ENCODE results near the gene DNAJC6.

The DNAJC6 gene

DNA sequence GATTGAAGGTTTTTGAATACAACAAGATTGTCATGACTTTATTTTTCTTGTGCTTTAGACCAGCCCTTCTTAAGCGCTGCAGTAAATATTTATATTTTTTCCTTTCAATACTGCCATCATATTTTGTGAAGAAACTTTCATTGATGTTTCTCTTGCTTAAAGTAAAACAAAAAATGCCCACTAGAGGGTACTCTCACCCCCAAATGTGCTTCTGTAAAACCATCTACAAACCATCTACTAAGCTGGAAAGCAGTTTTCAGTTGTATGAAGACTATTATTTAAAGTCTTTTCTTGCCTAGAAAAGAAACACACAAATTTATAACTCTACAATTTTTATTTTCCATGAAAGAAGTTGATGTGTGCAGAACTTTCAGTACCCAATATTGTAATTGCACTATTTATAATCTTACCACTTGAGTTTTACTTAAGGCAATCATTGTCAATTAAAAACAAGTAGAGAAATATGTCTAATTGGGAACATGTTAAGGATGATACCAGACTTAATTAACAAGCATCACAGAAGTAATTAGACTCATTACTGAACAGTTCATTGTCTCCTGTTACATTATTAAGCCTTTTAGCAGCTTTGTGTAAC lies 121.9 kb downstream of the DNAJC6 start:
- H3K27me3 ChIP-seq (ENCODE audit: control insufficient read depth in 1 of 2, insufficient read depth in 2 of 2, low read length in 2 of 2): no peaks in the 10 kb centered on the region
- H3K9ac ChIP-seq (ENCODE audit: low read length in 2 of 2): no peak overlapping the region
- no peaks in the 10 kb centered on the region for H3K4me1 ChIP-seq (ENCODE audit: control insufficient read depth, insufficient read depth, low read length)
- H3K36me3 ChIP-seq (ENCODE audit: control insufficient read depth in 2 of 2, insufficient read depth in 2 of 2, low read length in 2 of 2): peaks cover 21 to 24% of the 10 kb centered on the region in 2 donors
- no peak overlapping the region for H3K27ac ChIP-seq (ENCODE audit: low read length)
- H3K9me3 ChIP-seq (ENCODE audit: control insufficient read depth in 2 of 2, low read length in 2 of 2): no peaks in the 10 kb centered on the region
- no peak overlapping the region for H3K4me3 ChIP-seq (ENCODE audit: low read length in 2 of 2)

DNA sequence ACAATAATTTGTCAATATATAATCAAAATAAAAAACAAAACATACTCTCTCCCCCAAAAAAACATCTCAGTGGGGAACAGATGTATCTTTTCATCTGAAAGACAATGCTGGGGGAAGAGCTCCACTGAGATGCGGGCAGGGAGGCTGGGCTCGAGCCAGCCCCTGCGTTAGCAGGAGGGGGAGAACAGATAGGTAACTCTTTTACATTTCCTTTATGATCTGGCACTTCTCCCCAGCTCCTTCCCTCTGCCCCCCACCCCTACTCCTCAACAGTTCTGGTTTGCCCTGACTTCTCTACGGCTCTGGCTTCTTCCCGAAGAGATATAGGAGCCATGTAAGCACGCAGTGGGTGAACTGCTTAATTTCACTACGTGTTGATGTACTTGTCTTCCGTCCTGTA lies 123.6 kb downstream of the DNAJC6 start:
- Histone ChIP-seq H3K27me3 (ENCODE audit: control insufficient read depth in 1 of 2, insufficient read depth in 2 of 2, low read length in 2 of 2) (no peaks in the 10 kb centered on the region), H3K27ac (ENCODE audit: low read length) (no peak overlapping the region), H3K4me1 (ENCODE audit: control insufficient read depth, insufficient read depth, low read length) (no peaks in the 10 kb centered on the region), H3K36me3 (ENCODE audit: control insufficient read depth in 2 of 2, insufficient read depth in 2 of 2, low read length in 2 of 2) (peaks cover 14 to 17% of the 10 kb centered on the region in 2 donors), H3K4me3 (ENCODE audit: low read length in 2 of 2) (no peak overlapping the region), H3K9me3 (ENCODE audit: control insufficient read depth in 2 of 2, low read length in 2 of 2) (no peaks in the 10 kb centered on the region), H3K9ac (ENCODE audit: low read length in 2 of 2) (no peak overlapping the region)

DNA sequence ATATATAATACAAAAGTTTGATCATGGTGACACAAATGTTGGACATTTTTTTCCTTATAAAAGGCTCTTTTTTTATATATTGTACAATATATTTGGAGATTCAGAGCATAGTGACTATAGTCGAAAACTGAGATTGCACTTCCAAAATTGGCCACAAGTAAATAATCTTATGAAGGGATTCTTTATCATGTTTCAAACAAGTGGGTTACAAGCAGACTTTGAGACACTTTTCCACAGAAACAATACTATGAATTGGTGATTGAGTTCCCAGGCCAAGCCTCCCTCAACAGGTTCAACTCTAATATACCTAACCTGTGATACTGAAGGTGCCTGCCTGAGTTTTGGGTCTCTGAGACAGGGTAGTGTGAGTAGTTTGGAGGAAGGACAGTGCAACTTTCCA lies 124.9 kb downstream of the DNAJC6 start:
- Histone ChIP-seq H3K36me3 (ENCODE audit: control insufficient read depth in 2 of 2, insufficient read depth in 2 of 2, low read length in 2 of 2) (peaks cover 11 to 12% of the 10 kb centered on the region in 2 donors), H3K4me3 (ENCODE audit: low read length in 2 of 2) (no peak overlapping the region), H3K4me1 (ENCODE audit: control insufficient read depth, insufficient read depth, low read length) (no peaks in the 10 kb centered on the region), H3K27ac (ENCODE audit: low read length) (no peak overlapping the region), H3K9ac (ENCODE audit: low read length in 2 of 2) (no peak overlapping the region), H3K9me3 (ENCODE audit: control insufficient read depth in 2 of 2, low read length in 2 of 2) (no peaks in the 10 kb centered on the region), H3K27me3 (ENCODE audit: control insufficient read depth in 1 of 2, insufficient read depth in 2 of 2, low read length in 2 of 2) (no peaks in the 10 kb centered on the region)

DNA sequence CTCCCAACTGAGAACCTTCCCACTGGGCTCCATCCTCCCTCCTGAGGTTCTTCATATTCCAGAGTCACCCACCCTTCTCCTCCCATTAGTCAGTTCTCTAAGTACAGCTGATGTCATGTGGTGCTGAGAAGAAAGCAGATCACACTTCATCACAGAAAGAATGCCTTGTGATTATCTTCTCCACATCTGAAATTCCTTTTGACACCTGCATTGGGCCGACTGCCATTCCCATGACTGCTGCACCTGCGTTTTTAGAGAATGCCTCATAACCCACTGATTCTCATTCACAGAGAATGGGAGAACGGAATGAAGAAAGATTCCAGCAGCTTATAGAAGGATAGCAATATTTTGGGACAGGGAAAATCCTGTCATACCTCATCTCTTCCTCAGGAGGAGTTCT lies 125.4 kb downstream of the DNAJC6 start:
- peaks cover 9 to 12% of the 10 kb centered on the region in 2 donors for H3K36me3 ChIP-seq (ENCODE audit: control insufficient read depth in 2 of 2, insufficient read depth in 2 of 2, low read length in 2 of 2)
- H3K27ac ChIP-seq (ENCODE audit: low read length): no peak overlapping the region
- no peak overlapping the region for H3K9ac ChIP-seq (ENCODE audit: low read length in 2 of 2)
- no peak overlapping the region for H3K4me3 ChIP-seq (ENCODE audit: low read length in 2 of 2)
- no peaks in the 10 kb centered on the region for H3K9me3 ChIP-seq (ENCODE audit: control insufficient read depth in 2 of 2, low read length in 2 of 2)
- H3K27me3 ChIP-seq (ENCODE audit: control insufficient read depth in 1 of 2, insufficient read depth in 2 of 2, low read length in 2 of 2): no peaks in the 10 kb centered on the region
- no peaks in the 10 kb centered on the region for H3K4me1 ChIP-seq (ENCODE audit: control insufficient read depth, insufficient read depth, low read length)

DNA sequence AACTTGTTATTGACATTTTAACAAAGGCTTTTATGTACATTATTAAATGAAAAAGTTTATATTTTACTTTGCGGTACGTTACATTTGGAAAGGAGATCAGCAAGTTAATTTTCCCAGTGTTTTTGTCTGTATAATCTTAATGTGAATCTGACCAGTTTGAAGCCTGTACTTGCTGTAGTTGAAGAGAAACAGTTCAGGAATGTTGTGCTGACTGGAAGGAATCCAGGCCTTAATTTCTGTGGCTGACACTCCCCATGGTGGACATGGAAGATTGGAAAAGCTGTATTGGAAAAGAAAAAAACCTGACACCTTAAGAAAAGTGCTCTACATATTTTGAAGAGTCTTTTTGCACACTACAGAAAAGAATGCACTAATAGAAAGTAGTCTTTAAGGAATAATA lies 126.6 kb downstream of the DNAJC6 start:
- Histone ChIP-seq H3K27ac (ENCODE audit: low read length) (no peak overlapping the region), H3K27me3 (ENCODE audit: control insufficient read depth in 1 of 2, insufficient read depth in 2 of 2, low read length in 2 of 2) (no peaks in the 10 kb centered on the region), H3K9ac (ENCODE audit: low read length in 2 of 2) (no peak overlapping the region)

DNA sequence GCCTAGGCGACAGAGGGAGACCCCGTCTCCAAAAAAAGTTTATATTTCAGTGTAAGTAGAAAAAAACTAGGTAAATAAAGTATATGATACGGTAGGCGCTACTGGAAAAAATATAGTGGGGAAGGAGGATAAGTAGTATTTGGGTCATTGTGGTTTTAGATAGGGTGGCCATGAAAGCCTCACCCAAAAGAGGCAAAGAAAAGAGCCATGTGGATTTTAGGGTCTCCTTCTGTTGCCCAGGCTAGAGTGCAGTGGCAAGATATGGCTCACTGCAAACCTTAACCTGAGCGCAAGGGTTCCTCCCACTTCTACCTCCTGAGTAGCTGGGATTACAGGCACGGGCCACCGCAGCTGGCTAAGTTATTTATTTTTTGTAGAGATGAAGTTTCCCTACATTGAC lies 128.3 kb downstream of the DNAJC6 start:
- Histone ChIP-seq H3K27me3 (ENCODE audit: control insufficient read depth in 1 of 2, insufficient read depth in 2 of 2, low read length in 2 of 2) (no peaks in the 10 kb centered on the region), H3K9me3 (ENCODE audit: control insufficient read depth in 2 of 2, low read length in 2 of 2) (no peaks in the 10 kb centered on the region), H3K4me3 (ENCODE audit: low read length in 2 of 2) (no peak overlapping the region), H3K36me3 (ENCODE audit: control insufficient read depth in 2 of 2, insufficient read depth in 2 of 2, low read length in 2 of 2) (peaks cover 5 to 6% of the 10 kb centered on the region in 2 donors), H3K27ac (ENCODE audit: low read length) (no peak overlapping the region), H3K9ac (ENCODE audit: low read length in 2 of 2) (no peak overlapping the region), H3K4me1 (ENCODE audit: control insufficient read depth, insufficient read depth, low read length) (no peaks in the 10 kb centered on the region)

More for the DNA sequence above, 126.6 kb downstream of the DNAJC6 start:
- peaks cover 5 to 10% of the 10 kb centered on the region in 2 donors for H3K36me3 ChIP-seq (ENCODE audit: control insufficient read depth in 2 of 2, insufficient read depth in 2 of 2, low read length in 2 of 2)
- H3K9me3 ChIP-seq (ENCODE audit: control insufficient read depth in 2 of 2, low read length in 2 of 2): no peaks in the 10 kb centered on the region
- no peaks in the 10 kb centered on the region for H3K4me1 ChIP-seq (ENCODE audit: control insufficient read depth, insufficient read depth, low read length)
- no peak overlapping the region for H3K4me3 ChIP-seq (ENCODE audit: low read length in 2 of 2)

DNA sequence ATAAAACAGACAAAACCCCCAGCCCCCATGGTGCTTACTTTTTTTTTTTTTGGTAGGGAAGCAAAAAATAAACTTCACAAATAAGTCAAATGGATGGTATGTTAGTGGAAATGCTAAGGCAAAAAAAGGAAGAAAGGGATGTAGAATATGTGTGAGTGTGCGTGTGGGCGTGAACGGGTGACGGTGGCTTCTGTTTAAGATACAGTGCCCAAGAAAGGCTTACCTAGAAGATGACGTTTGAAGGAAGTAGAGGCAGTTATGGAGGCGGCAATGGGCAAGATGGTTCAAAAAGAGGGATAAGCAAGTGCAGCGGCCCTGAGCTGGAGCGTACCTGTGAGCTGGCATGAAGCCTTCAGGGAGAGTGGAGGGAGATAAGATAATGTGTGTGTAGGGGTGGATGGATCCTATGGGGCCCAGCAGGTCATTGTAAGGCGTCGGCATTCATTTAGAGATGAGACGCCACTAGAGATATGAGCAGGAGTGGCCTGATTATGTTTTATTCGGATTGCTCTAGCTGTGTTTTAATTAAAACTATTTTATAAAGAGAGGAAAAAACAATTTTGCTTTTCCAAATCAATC lies 131.1 kb downstream of the DNAJC6 start:
- no peak overlapping the region for H3K4me3 ChIP-seq (ENCODE audit: low read length in 2 of 2)
- H3K27ac ChIP-seq (ENCODE audit: low read length): no peak overlapping the region
- H3K9me3 ChIP-seq (ENCODE audit: control insufficient read depth in 2 of 2, low read length in 2 of 2): no peaks in the 10 kb centered on the region
- H3K36me3 ChIP-seq (ENCODE audit: control insufficient read depth in 2 of 2, insufficient read depth in 2 of 2, low read length in 2 of 2): no peaks in the 10 kb centered on the region
- H3K27me3 ChIP-seq (ENCODE audit: control insufficient read depth in 1 of 2, insufficient read depth in 2 of 2, low read length in 2 of 2): no peaks in the 10 kb centered on the region
- H3K9ac ChIP-seq (ENCODE audit: low read length in 2 of 2): no peak overlapping the region
- H3K4me1 ChIP-seq (ENCODE audit: control insufficient read depth, insufficient read depth, low read length): no peaks in the 10 kb centered on the region

DNA sequence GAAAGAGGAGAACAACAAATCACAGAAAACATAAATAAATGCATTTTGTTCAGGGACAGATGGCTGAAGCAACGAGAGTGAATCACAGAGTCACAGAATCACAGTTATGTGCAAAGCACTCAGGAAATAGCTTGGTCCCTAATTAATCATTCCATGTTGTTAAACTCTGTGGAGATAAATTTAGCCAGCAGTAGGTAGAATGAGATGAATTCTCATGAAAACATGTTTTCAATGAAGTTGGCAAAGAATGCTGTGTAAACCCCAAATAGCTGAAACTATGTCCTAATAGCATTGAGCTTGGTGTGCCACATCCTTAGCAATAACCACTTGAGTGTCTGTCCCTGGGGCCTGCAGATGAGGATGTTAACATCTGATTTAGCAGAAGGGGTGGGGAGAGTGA lies 131.6 kb downstream of the DNAJC6 start:
- H3K27me3 ChIP-seq (ENCODE audit: control insufficient read depth in 1 of 2, insufficient read depth in 2 of 2, low read length in 2 of 2): no peaks in the 10 kb centered on the region
- H3K9ac ChIP-seq (ENCODE audit: low read length in 2 of 2): no peak overlapping the region
- no peaks in the 10 kb centered on the region for H3K4me1 ChIP-seq (ENCODE audit: control insufficient read depth, insufficient read depth, low read length)
- no peaks in the 10 kb centered on the region for H3K36me3 ChIP-seq (ENCODE audit: control insufficient read depth in 2 of 2, insufficient read depth in 2 of 2, low read length in 2 of 2)
- H3K9me3 ChIP-seq (ENCODE audit: control insufficient read depth in 2 of 2, low read length in 2 of 2): no peaks in the 10 kb centered on the region
- no peak overlapping the region for H3K4me3 ChIP-seq (ENCODE audit: low read length in 2 of 2)
- H3K27ac ChIP-seq (ENCODE audit: low read length): no peak overlapping the region

DNA sequence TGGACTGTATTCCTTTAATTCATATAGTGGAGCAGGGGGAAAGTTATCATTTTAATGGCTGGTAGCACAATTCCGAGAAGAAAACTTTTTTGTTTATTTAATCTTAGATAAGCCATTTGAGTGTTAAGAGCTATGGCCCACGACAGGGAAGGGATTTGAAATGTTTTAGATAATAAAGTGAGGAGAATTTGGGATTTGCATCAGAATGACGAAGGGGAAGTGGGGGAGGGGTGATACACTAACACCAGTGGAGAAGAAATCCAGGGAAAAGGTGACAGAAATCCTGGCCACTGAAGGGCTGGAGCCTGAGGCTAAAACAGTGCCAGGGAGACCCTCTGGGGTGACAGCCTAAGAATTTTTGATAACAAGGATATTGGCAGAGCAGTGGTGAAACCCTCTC lies 132.1 kb downstream of the DNAJC6 start:
- H3K9me3 ChIP-seq (ENCODE audit: control insufficient read depth in 2 of 2, low read length in 2 of 2): no peaks in the 10 kb centered on the region
- no peaks in the 10 kb centered on the region for H3K27me3 ChIP-seq (ENCODE audit: control insufficient read depth in 1 of 2, insufficient read depth in 2 of 2, low read length in 2 of 2)
- no peaks in the 10 kb centered on the region for H3K36me3 ChIP-seq (ENCODE audit: control insufficient read depth in 2 of 2, insufficient read depth in 2 of 2, low read length in 2 of 2)
- H3K4me1 ChIP-seq (ENCODE audit: control insufficient read depth, insufficient read depth, low read length): no peaks in the 10 kb centered on the region
- H3K27ac ChIP-seq (ENCODE audit: low read length): no peak overlapping the region
- H3K9ac ChIP-seq (ENCODE audit: low read length in 2 of 2): no peak overlapping the region
- H3K4me3 ChIP-seq (ENCODE audit: low read length in 2 of 2): no peak overlapping the region

DNA sequence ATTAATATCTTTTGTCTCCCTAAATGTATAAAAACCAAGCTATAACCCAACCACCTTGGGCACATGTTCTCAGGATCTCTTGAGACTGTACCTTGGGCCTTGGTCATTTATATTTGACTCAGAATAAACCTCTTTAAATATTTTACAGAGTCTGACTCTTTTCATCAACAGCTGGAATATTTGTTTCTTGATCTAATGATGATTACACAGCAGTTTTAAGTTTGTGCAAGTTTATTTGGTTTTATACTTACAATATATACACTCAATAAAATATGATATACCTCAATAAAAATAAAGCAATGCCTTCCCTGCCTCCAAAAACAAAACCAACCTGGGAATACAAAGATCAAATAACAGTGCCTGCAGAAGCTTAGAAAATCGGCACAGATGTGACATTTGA lies 133.1 kb downstream of the DNAJC6 start:
- H3K27me3 ChIP-seq (ENCODE audit: control insufficient read depth in 1 of 2, insufficient read depth in 2 of 2, low read length in 2 of 2): no peaks in the 10 kb centered on the region

DNA sequence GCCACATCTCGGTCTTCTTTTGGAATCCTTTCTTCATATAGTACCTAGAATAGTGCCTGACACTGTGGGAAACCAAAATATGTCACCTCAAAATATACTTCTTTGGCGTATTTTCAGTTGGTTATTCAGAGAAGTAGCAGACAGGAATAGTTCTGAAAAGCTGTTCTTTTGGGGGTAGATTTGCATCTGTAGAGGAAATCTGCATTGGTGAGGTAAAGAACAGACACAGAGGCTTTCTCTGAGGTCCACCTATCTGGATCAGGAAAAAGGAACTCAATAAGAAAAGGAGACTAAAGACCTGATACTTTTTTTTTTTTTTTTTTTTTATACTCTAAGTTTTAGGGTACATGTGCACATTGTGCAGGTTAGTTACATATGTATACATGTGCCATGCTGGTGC lies 134.3 kb downstream of the DNAJC6 start:
- Histone ChIP-seq H3K27ac (ENCODE audit: low read length) (no peak overlapping the region), H3K27me3 (ENCODE audit: control insufficient read depth in 1 of 2, insufficient read depth in 2 of 2, low read length in 2 of 2) (no peaks in the 10 kb centered on the region), H3K36me3 (ENCODE audit: control insufficient read depth in 2 of 2, insufficient read depth in 2 of 2, low read length in 2 of 2) (no peaks in the 10 kb centered on the region), H3K9me3 (ENCODE audit: control insufficient read depth in 2 of 2, low read length in 2 of 2) (no peaks in the 10 kb centered on the region), H3K9ac (ENCODE audit: low read length in 2 of 2) (no peak overlapping the region), H3K4me1 (ENCODE audit: control insufficient read depth, insufficient read depth, low read length) (no peaks in the 10 kb centered on the region), H3K4me3 (ENCODE audit: low read length in 2 of 2) (no peak overlapping the region)

More for the DNA sequence above, 133.1 kb downstream of the DNAJC6 start:
- H3K9me3 ChIP-seq (ENCODE audit: control insufficient read depth in 2 of 2, low read length in 2 of 2): no peaks in the 10 kb centered on the region
- no peak overlapping the region for H3K9ac ChIP-seq (ENCODE audit: low read length in 2 of 2)
- no peaks in the 10 kb centered on the region for H3K4me1 ChIP-seq (ENCODE audit: control insufficient read depth, insufficient read depth, low read length)
- no peaks in the 10 kb centered on the region for H3K36me3 ChIP-seq (ENCODE audit: control insufficient read depth in 2 of 2, insufficient read depth in 2 of 2, low read length in 2 of 2)
- H3K4me3 ChIP-seq (ENCODE audit: low read length in 2 of 2): no peak overlapping the region
- no peak overlapping the region for H3K27ac ChIP-seq (ENCODE audit: low read length)

Data from stomach smooth muscle (tissue), 2 donors.